Stimulated activated naive B cell treated with anti-CD40 and anti-IgM and Interleukin-4, amounts not matched to agents 10 μg/mL and 1 μg/mL and 100 μg/mL, for 72 hours (primary cell): ENCODE results near the gene TBC1D16.
A peak's percentile ranks its signal among the peaks of the same experiment; 100 is the strongest.

Experiments
- ATAC-seq, 2 donors: fragments of 150-1000 bp; cut with Tn5 transposase; replicated peaks; 2 replicates each; pipeline ENCODE4 v1.10.0; 2021; ENCODE audit warnings: moderate library complexity in 1 of 2
- DNase-seq: peaks from one replicate; pipeline ENCODE4 v3.0.0; 2021
- H3K27ac Mint-ChIP-seq: one replicate; pipeline ENCODE4 v1.8.0; 2022; ENCODE audit warnings: mild to moderate bottlenecking, mixed read lengths
- H3K27me3 Mint-ChIP-seq, 2 donors: one replicate each; pipeline ENCODE4 v1.8.0; 2022; ENCODE audit warnings: mixed read lengths in 2 of 2
- H3K36me3 Mint-ChIP-seq, 2 donors: one replicate each; pipeline ENCODE4 v1.8.0; 2022; ENCODE audit warnings: mixed read lengths in 2 of 2, mild to moderate bottlenecking in 1 of 2
- H3K4me1 Mint-ChIP-seq, 2 donors: one replicate each; pipeline ENCODE4 v1.8.0; 2022; ENCODE audit warnings: mixed read lengths in 2 of 2, mild to moderate bottlenecking in 1 of 2
- H3K4me3 Mint-ChIP-seq, 2 donors: one replicate each; pipeline ENCODE4 v1.8.0; 2022; ENCODE audit warnings: mild to moderate bottlenecking in 2 of 2, mixed read lengths in 2 of 2, moderate library complexity in 1 of 2
- H3K9me3 Mint-ChIP-seq, 2 donors: one replicate each; pipeline ENCODE4 v1.8.0; 2022; ENCODE audit warnings: mixed read lengths in 2 of 2, mild to moderate bottlenecking in 1 of 2

The TBC1D16 gene

DNA sequence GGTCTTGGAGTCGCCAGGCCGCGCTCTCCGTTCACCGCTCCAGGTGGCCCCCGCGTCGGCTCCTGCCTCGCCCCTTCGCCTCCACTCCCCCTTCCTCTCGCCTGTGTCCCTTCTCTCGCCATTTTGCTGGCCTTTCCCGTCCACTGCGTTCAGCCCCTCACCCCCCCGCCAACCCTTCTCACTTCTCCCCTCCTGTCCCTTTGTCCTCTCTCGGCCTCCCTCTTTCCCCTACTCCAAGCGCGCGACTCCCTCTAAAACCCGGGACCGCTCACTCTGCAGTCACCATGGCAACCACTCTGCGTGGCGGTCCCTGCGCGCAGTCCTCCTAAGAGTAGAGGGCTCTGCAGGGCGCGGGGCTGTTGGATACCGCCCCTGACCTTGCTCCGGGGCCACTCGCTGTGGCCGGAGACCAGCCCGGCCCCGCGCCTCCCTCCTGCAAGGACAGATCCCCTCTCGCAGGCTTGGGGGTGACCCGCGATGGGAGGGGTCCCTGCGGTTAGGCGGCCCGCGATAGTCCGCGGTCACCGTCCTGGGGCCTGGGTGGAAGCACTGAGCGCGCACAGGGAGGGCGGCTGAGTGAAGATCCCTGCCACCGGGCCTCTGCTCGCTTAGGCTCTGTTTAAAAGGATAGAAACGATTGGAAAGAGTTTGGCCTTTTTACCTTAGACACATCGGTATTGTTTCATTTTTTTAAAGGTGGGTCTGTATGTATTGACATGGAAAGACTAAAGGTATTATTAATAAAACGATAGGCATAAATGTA lies 1.2 kb upstream of the TBC1D16 start:
- no peak for DNase-seq
- peak overlapping the region; percentile 81 to 89 for H3K4me3 Mint-ChIP-seq
- ATAC-seq, result peak; percentile 19 to 22

GRCh38 chr17:80035937-80036714 lies 454 bp upstream of the TBC1D16 start, which contains the start of gene CCDC40:
Gene CCDC40 (plus strand): TSS chr17:80036642. CDS start chr17:80036663, 21 bp downstream.
- Mint-ChIP-seq H3K36me3 (peaks cover 2 to 4% of the 10 kb centered on the region in 2 donors), H3K4me1 (peaks cover 7 to 23% of the 10 kb centered on the region in 2 donors), H3K27ac (peak within 1 kb of the TSS; percentile 94), H3K9me3 (no peaks in the 10 kb centered on the region), H3K27me3 (peaks cover 6 to 15% of the 10 kb centered on the region in 2 donors), H3K4me3 (peak within 1 kb of the TSS; percentile 89 to 96)
- DNase-seq (peak; percentile 70), ATAC-seq (peak; percentile 85 to 86)

More for the DNA sequence above, 1.2 kb upstream of the TBC1D16 start:
- Mint-ChIP-seq H3K9me3 (no peaks in the 10 kb centered on the region), H3K27me3 (peaks cover 6 to 15% of the 10 kb centered on the region in 2 donors), H3K4me1 (peaks cover 7 to 23% of the 10 kb centered on the region in 2 donors), H3K27ac (peak overlapping the region; percentile 94), H3K36me3 (peaks cover 2 to 4% of the 10 kb centered on the region in 2 donors)

DNA sequence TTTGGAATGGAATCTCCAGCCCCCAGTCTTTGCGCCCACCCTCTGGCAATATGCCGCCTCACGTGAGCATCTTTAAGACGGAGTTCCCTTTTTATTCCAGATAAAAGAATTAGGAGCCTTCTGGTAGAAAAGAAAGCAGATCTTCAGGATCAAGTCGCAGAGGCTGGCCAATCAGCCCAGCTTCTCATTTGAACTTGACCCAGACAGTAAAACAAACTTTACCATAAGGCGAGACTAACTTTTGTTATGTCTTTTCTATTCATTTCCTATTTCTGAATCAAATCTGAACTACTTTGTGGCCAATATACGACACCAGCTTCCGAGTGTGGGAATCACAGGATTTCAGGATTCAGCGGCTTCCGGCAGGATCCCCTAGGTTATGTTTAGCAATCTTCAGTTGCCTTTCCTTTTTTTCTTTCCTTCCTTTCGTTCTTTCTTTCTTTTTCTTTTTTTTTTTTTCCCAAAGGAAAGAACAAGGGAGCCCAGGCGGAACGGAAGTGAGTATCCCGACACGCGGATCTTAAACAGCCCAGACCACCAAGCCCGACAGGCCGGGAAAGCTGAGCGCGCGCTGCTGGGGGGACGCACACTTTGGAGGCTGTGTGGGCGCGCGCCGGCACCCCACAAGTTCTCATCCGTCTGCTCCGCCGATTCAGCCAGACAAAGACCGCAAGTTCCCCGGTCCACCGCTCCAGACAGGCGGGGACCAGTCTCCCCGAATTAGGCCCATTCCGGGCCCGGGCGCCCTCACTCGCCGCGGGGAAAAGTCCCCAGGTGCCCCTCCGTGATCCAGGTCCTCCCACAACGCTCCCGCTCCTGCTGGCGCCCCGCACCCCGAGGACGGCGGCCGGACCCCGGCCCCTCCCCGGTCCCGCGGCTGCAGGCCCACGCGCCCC lies 633 bp downstream of the TBC1D16 start:
- no peaks in the 10 kb centered on the region for H3K9me3 Mint-ChIP-seq
- peaks cover 0 to 4% of the 10 kb centered on the region in 2 donors for H3K36me3 Mint-ChIP-seq
- DNase-seq, result peak; percentile 29
- H3K4me3 Mint-ChIP-seq, result peak overlapping the region; percentile 91 to 96
- H3K4me1 Mint-ChIP-seq, result peaks cover 7 to 23% of the 10 kb centered on the region in 2 donors
- peak overlapping the region; percentile 93 for H3K27ac Mint-ChIP-seq
- ATAC-seq, result peak; percentile 49 to 59
- peaks cover 6 to 15% of the 10 kb centered on the region in 2 donors for H3K27me3 Mint-ChIP-seq

GRCh38 chr17:80033840-80034239 lies 1.8 kb downstream of the TBC1D16 start:
- Mint-ChIP-seq H3K9me3 (no peaks in the 10 kb centered on the region), H3K4me3 (no peak overlapping the region), H3K4me1 (peaks cover 7 to 23% of the 10 kb centered on the region in 2 donors), H3K27ac (no peak overlapping the region), H3K27me3 (peaks cover 6 to 9% of the 10 kb centered on the region in 2 donors), H3K36me3 (no peaks in the 10 kb centered on the region)
- ATAC-seq (no peak), DNase-seq (no peak)

- ATAC-seq, result no peak
- Mint-ChIP-seq H3K36me3 (no peaks in the 10 kb centered on the region), H3K4me3 (no peak overlapping the region), H3K27ac (no peak overlapping the region), H3K4me1 (peaks cover 7 to 23% of the 10 kb centered on the region in 2 donors), H3K9me3 (no peaks in the 10 kb centered on the region), H3K27me3 (peaks cover 2 to 4% of the 10 kb centered on the region in 2 donors)
- no peak for DNase-seq
Observed at GRCh38 chr17:80032614-80033171, 3.0 kb downstream of the TBC1D16 start.

DNA sequence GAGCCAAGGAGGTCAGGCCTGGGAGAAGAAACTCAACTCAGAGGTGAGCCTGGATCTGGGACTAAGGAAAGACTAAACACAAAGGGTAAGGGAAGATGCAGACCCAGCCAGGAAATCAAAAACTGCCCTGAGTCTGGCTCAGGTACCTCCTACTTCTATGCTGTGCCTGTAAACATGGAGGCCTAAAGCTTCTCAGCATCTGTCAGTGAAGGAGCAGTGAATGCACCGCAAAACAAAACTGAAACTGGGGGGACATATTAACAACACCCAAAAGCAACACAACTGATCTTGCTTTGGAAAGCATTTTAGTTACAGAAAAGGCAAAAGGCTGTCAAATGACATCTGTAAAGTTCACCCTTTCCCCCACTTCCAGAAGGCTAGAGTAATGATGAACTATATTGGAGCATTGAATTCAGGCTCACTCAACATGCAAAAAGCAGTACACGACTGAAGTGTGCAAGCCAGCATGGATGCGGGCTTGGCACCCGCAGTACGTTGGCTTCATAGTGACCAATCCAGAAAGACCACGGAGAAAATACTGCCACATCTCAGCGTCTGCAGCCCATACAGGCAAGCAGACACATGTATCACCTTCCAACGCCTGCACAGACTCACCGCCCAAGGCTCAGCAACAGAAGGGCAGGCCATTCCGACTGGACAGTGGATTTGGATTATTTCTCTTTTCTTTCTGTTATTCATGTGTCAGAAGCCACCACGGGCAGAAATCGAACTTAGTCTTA lies 3.8 kb downstream of the TBC1D16 start:
- Mint-ChIP-seq H3K36me3 (no peaks in the 10 kb centered on the region), H3K9me3 (no peaks in the 10 kb centered on the region), H3K4me3 (no peak overlapping the region), H3K4me1 (peaks cover 6 to 18% of the 10 kb centered on the region in 2 donors), H3K27me3 (peaks cover 0 to 3% of the 10 kb centered on the region in 2 donors), H3K27ac (no peak overlapping the region)
- DNase-seq, result no peak
- ATAC-seq, result no peak

DNA sequence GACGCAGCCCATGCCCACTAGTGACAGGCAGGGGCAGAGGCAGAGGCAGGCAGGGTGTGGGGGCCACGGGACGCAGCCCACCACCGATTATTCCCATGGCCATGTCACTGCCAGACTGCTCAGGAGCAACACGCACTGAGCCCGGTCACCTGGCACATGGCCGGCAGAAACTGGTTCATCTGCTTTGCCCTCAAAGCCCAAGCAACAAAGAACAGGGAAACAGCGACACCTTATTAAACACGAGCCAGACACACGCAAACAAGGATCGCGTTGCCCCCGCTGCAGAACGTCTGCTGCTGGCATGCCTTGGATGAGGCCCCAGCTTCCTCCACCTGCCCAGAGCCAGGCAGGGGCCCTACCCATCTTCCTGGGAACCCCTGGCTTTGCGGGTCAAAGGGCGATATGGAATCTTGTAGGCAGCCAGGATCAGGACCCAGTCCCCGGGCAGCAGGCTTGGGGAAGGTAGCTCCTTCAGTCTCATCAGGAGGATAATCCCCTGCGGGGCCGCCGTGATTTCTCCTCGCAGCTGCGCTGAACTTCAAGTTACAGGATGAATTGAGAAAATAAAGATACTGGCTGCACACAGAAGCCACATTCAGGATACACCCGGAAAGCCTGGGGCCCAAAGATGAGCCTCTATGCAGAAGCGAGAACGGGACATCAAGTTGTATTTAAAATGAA lies 4.8 kb downstream of the TBC1D16 start:
- H3K9me3 Mint-ChIP-seq, result no peaks in the 10 kb centered on the region
- ATAC-seq, result no peak
- no peaks in the 10 kb centered on the region for H3K36me3 Mint-ChIP-seq
- no peak for DNase-seq
- H3K27ac Mint-ChIP-seq, result no peak overlapping the region
- H3K4me3 Mint-ChIP-seq, result no peak overlapping the region
- peaks cover 3 to 12% of the 10 kb centered on the region in 2 donors for H3K4me1 Mint-ChIP-seq
- peaks cover 0 to 3% of the 10 kb centered on the region in 2 donors for H3K27me3 Mint-ChIP-seq

DNA sequence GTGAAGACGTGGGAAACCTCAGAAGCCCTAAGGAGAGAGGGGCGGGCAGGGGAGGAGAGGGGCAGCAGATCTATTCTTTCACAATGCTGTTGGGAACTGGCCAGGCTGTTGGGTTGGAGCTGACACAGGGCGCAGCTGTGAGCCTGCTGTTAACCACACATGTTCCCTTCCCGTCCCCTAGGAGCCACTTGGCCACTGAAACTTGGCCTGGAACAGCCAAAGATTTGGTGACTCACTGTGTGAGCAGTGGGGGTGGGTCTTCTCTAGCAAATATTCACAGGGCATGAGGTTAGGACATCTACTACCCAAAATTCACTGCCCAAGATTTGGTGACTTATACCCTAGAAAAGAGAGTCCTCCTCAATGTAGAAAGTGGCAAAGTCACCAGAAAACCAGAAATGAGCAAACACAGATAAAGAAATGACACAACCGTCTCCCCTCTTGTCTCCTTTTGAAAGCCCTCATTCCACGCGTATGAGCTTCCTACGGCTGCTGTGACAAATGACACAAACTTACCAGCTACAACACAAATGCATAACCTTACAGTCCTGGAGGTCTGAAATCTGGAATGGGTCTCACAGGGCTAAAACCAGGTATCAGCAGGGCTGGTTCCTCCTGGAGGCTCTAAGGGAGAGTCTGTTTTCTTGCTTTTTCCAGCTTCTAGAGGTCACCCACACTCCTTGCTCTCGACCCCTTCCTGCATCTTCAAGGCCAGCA lies 6.3 kb downstream of the TBC1D16 start:
- Mint-ChIP-seq H3K9me3 (no peaks in the 10 kb centered on the region), H3K27me3 (no peaks in the 10 kb centered on the region), H3K4me3 (no peak overlapping the region), H3K4me1 (peaks cover 0 to under 1% of the 10 kb centered on the region in 2 donors), H3K27ac (no peak overlapping the region), H3K36me3 (no peaks in the 10 kb centered on the region)
- ATAC-seq, result peak in 1 of 2 donors; percentile 36
- DNase-seq, result no peak

DNA sequence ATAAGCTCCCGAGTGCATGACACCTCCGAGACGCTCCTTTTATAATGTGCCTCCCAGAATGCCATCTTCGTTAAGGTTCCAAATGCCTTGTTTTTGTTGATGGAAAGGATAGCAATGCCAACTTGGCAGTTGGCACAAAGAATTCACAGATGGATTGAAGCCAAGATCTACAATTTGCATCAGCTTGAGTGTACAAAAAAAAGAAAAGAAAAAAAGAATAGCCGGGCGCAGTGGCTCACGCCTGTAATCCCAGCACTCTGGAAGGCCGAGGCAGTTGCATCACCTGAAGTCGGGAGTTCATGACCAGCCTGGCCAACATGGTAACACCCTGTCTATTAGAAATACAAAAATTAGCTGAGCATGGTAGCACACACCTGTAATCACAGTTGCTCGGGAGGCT lies 7.6 kb downstream of the TBC1D16 start:
- DNase-seq, result no peak
- no peaks in the 10 kb centered on the region for H3K4me1 Mint-ChIP-seq
- ATAC-seq, result no peak
- no peaks in the 10 kb centered on the region for H3K27me3 Mint-ChIP-seq
- H3K4me3 Mint-ChIP-seq, result no peak overlapping the region
- no peaks in the 10 kb centered on the region for H3K36me3 Mint-ChIP-seq
- no peaks in the 10 kb centered on the region for H3K9me3 Mint-ChIP-seq
- no peak overlapping the region for H3K27ac Mint-ChIP-seq

- DNase-seq (no peak), ATAC-seq (no peak)
- Mint-ChIP-seq H3K27me3 (no peaks in the 10 kb centered on the region), H3K4me1 (no peaks in the 10 kb centered on the region), H3K36me3 (no peaks in the 10 kb centered on the region), H3K27ac (no peak overlapping the region), H3K9me3 (no peaks in the 10 kb centered on the region), H3K4me3 (no peak overlapping the region)
Observed at GRCh38 chr17:80027043-80027435, 8.6 kb downstream of the TBC1D16 start.

DNA sequence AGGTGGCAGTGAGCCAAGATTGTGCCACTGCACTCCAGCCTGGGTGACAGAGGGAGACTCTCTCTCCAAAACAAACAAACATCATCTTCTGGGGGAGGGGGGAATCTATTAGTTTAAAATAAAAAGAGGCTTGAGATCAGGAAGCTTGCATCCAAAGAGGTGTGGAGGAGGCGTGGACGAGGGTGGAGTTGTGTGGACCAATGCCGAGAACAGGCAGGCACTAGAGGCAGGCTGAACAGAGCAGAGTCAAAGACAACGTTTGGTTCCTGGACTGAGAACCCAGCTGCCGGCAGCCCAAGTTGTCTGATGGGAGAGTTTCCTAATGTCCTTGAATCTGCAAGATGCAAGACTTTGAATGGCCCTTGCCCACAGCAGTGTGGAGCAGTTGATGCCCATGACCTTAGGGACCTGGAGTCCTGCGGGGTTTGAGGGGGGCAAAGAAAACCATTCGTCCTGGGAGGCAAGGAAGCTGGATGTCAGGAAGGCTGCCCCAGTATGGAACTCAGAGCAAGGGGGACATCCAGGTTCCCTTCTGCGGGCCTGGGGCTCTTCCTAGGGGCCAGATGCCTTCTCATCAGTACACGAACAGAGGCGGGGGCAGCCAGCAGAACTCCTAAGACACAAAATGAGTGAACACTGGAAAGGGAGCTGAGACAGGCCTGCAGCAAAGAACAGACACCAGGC lies 9.2 kb downstream of the TBC1D16 start:
- Mint-ChIP-seq H3K27me3 (no peaks in the 10 kb centered on the region), H3K9me3 (peaks cover 0 to 2% of the 10 kb centered on the region in 2 donors), H3K4me1 (no peaks in the 10 kb centered on the region), H3K36me3 (no peaks in the 10 kb centered on the region), H3K4me3 (no peak overlapping the region), H3K27ac (no peak overlapping the region)
- ATAC-seq (no peak), DNase-seq (no peak)

- peaks cover 0 to 2% of the 10 kb centered on the region in 2 donors for H3K9me3 Mint-ChIP-seq
- no peak overlapping the region for H3K4me3 Mint-ChIP-seq
- DNase-seq (no peak), ATAC-seq (no peak)
- no peaks in the 10 kb centered on the region for H3K4me1 Mint-ChIP-seq
- H3K36me3 Mint-ChIP-seq, result no peaks in the 10 kb centered on the region
- no peaks in the 10 kb centered on the region for H3K27me3 Mint-ChIP-seq
- no peak overlapping the region for H3K27ac Mint-ChIP-seq
Observed at GRCh38 chr17:80025796-80026195, 9.9 kb downstream of the TBC1D16 start.
